ENCODE data around the gene RAET1G.

- no peak for TF ChIP-seq POLR2A (IDR thresholded peaks at IDR 0.05; ENCODE audit: low read depth)
- TF ChIP-seq CTCF (IDR thresholded peaks at IDR 0.05), result no peak
- TF ChIP-seq POLR2AphosphoS5 (IDR thresholded peaks at IDR 0.05), result no peak
Observed at GRCh38 chr6:149876241-149876933, 46.5 kb downstream of the RAET1G start.
